ENCODE data around the gene SAMD14. TPM values are rescaled to one million over a fixed set of nuclear protein-coding genes. Genes with fewer than 3 reads are reported as not detected.

Gene SAMD14
- total RNA-seq, 1 donor from 2014 or later, result 2.5 TPM

- no peak for ATAC-seq
- no peak for DNase-seq (ENCODE audit: low spot score)
- intact Hi-C loops (cut with DNase I), result no loop called here
Measured at GRCh38 chr17:50108556-50108955, 21.4 kb downstream of the SAMD14 start.

- DNase-seq (ENCODE audit: low spot score) (no peak), ATAC-seq (no peak)
- intact Hi-C loops (cut with DNase I), result no loop called here
Measured at GRCh38 chr17:50107790-50108414, 22.1 kb downstream of the SAMD14 start.

- intact Hi-C loops (cut with DNase I), result no loop called here
- DNase-seq (ENCODE audit: low spot score), result no peak
- no peak for ATAC-seq
Measured at GRCh38 chr17:50106393-50107131, 23.4 kb downstream of the SAMD14 start.

GRCh38 chr17:50105811-50106210, 24.1 kb downstream of the SAMD14 start:
- no peak for DNase-seq (ENCODE audit: low spot score)
- intact Hi-C loops (cut with DNase I), result no loop called here
- ATAC-seq, result no peak

- intact Hi-C loops (cut with DNase I), result no loop called here
- DNase-seq (ENCODE audit: low spot score) (no peak), ATAC-seq (no peak)
Measured at GRCh38 chr17:50103941-50104340, 26.0 kb downstream of the SAMD14 start.

GRCh38 chr17:50103252-50103651, 26.7 kb downstream of the SAMD14 start:
- no peak for ATAC-seq
- intact Hi-C loops (cut with DNase I), result no loop called here

GRCh38 chr17:50102164-50102991, 27.6 kb downstream of the SAMD14 start:
- ATAC-seq (peak; percentile 71), DNase-seq (ENCODE audit: low spot score) (peak; percentile 75)

More at GRCh38 chr17:50103252-50103651, 26.7 kb downstream of the SAMD14 start:
- DNase-seq (ENCODE audit: low spot score), result no peak

GRCh38 chr17:50101346-50102163, 28.4 kb downstream of the SAMD14 start:
- ATAC-seq, result peak; percentile 78
- DNase-seq (ENCODE audit: low spot score), result peak; percentile 61
- intact Hi-C loops (cut with DNase I), result no loop called here

More at GRCh38 chr17:50102164-50102991, 27.6 kb downstream of the SAMD14 start:
- intact Hi-C loops (cut with DNase I), result no loop called here

GRCh38 chr17:50100921-50101345, 29.0 kb downstream of the SAMD14 start:
- DNase-seq (ENCODE audit: low spot score), result no peak
- intact Hi-C loops (cut with DNase I), result no loop called here
- peak; percentile 44 for ATAC-seq

- DNase-seq (ENCODE audit: low spot score) (no peak), ATAC-seq (no peak)
- intact Hi-C loops (cut with DNase I), result no loop called here
Measured at GRCh38 chr17:50100480-50100883, 29.5 kb downstream of the SAMD14 start.

GRCh38 chr17:50099003-50099402, 31.0 kb downstream of the SAMD14 start:
- DNase-seq (ENCODE audit: low spot score), result no peak
- intact Hi-C loops (cut with DNase I), result loop anchor here (10.0 kb wide), 1 partner anchor 56 kb away; the partner anchor contains the start of gene PPP1R9B
- ATAC-seq, result no peak

- no peak for DNase-seq (ENCODE audit: low spot score)
- intact Hi-C loops (cut with DNase I), result loop anchor here (10.0 kb wide), 1 partner anchor 56 kb away; the partner anchor contains the start of gene PPP1R9B
- ATAC-seq, result no peak
Measured at GRCh38 chr17:50098583-50098982, 31.4 kb downstream of the SAMD14 start.

- ATAC-seq (no peak), DNase-seq (ENCODE audit: low spot score) (no peak)
- intact Hi-C loops (cut with DNase I), result loop anchor here (10.0 kb wide), 1 partner anchor 57 kb away; the partner anchor contains the start of gene PPP1R9B
Measured at GRCh38 chr17:50097926-50098325, 32.0 kb downstream of the SAMD14 start.

- ATAC-seq, result no peak
- intact Hi-C loops (cut with DNase I), result loop anchor here (10.0 kb wide), 1 partner anchor 57 kb away; the partner anchor contains the start of gene PPP1R9B
- no peak for DNase-seq (ENCODE audit: low spot score)
Measured at GRCh38 chr17:50097455-50097854, 32.5 kb downstream of the SAMD14 start.

GRCh38 chr17:50096758-50097157, 33.2 kb downstream of the SAMD14 start:
- intact Hi-C loops (cut with DNase I), result loop anchor here (10.0 kb wide), 1 partner anchor 58 kb away; the partner anchor contains the start of gene PPP1R9B
- ATAC-seq (no peak), DNase-seq (ENCODE audit: low spot score) (no peak)

- intact Hi-C loops (cut with DNase I), result loop anchor here (10.0 kb wide), 1 partner anchor 59 kb away; the partner anchor contains the start of gene PPP1R9B
- no peak for ATAC-seq
- DNase-seq (ENCODE audit: low spot score), result peak; percentile 60
Measured at GRCh38 chr17:50096092-50096491, 33.9 kb downstream of the SAMD14 start.

- DNase-seq (ENCODE audit: low spot score) (no peak), ATAC-seq (no peak)
Measured at GRCh38 chr17:50095626-50096037, 34.3 kb downstream of the SAMD14 start.

More at GRCh38 chr17:50095626-50096037, 34.3 kb downstream of the SAMD14 start:
- intact Hi-C loops (cut with DNase I), result loop anchor here (10.0 kb wide), 1 partner anchor 59 kb away; the partner anchor contains the start of gene PPP1R9B
